Lung (tissue), 12 donors: Measurements from ENCODE around the gene CREB5. TPM values are rescaled to one million over a fixed set of nuclear protein-coding genes. Genes with fewer than 3 reads are reported as not detected.

Experiments
- ATAC-seq: fragments of 200-7000 bp; cut with Tn5 transposase; one replicate; pipeline ENCODE4 v1.9.1; 2020; ENCODE audit warnings: moderate number of reproducible peaks; ENCODE audit not compliant: insufficient read depth, low FRiP score
- DNase-seq, 3 donors: peaks; one replicate each; pipeline ENCODE4 v3.0.0-alpha.2; 2013 to 2017
- H3K27ac ChIP-seq, 2 donors: one replicate each; pipeline ENCODE4 v1.5.1; 2013; ENCODE audit warnings: mild to moderate bottlenecking in 2 of 2, moderate library complexity in 2 of 2, control low read depth in 1 of 2, inconsistent platforms in 1 of 2, low read depth in 1 of 2, low read length in 1 of 2
- H3K27me3 ChIP-seq, 3 donors: one replicate each; pipeline ENCODE4 v1.5.1; 2013; ENCODE audit warnings: low read length in 2 of 3; ENCODE audit not compliant: control insufficient read depth in 3 of 3, insufficient read depth in 3 of 3
- H3K36me3 ChIP-seq, 4 donors: one replicate each; pipeline ENCODE4 v1.5.1; 2013; ENCODE audit warnings: low read length in 4 of 4, mild to moderate bottlenecking in 1 of 4, moderate library complexity in 1 of 4; ENCODE audit not compliant: control insufficient read depth in 4 of 4, insufficient read depth in 4 of 4
- H3K4me1 ChIP-seq, 5 donors: one replicate each; pipeline ENCODE4 v1.5.1; 2013; ENCODE audit warnings: low read length in 5 of 5, mild to moderate bottlenecking in 2 of 5, moderate library complexity in 1 of 5; ENCODE audit not compliant: control insufficient read depth in 5 of 5, insufficient read depth in 5 of 5
- H3K4me3 ChIP-seq: one replicate; pipeline ENCODE4 v1.5.1; 2013; ENCODE audit warnings: mild to moderate bottlenecking, control low read depth, moderate library complexity
- H3K9ac ChIP-seq, 2 donors: one replicate each; pipeline ENCODE4 v1.5.1; 2013; ENCODE audit warnings: low read length in 2 of 2, control low read depth in 1 of 2; ENCODE audit not compliant: insufficient read depth in 1 of 2
- H3K9me3 ChIP-seq, 4 donors: one replicate each; pipeline ENCODE4 v1.5.1; 2013; ENCODE audit warnings: low read length in 3 of 4, mild to moderate bottlenecking in 1 of 4, moderate library complexity in 1 of 4; ENCODE audit not compliant: control insufficient read depth in 4 of 4, insufficient read depth in 3 of 4
- CTCF ChIP-seq: IDR thresholded peaks from 2 replicates; pipeline ENCODE4 v1.5.1; 2012; ENCODE audit warnings: mild to moderate bottlenecking; ENCODE audit errors: control extremely low read depth, extremely low read depth
- WGBS, 2 donors: extraction: QIAGEN DNeasy Blood & Tissue Kit; methylation state at CpG; one replicate each; pipeline ENCODE4 v1.1.7; 2013; 5-methylcytosine and 5-hydroxymethylcytosine counted together
- polyA plus RNA-seq, 2 donors: library from polyadenylated mRNA; stranded (reverse); fragments of 200-250 nt; gene quantifications; one replicate each; pipeline ENCODE4 v1.2.1, GENCODE V29; 2013
- total RNA-seq, 2 donors: library from RNA; depleted of rRNA in 1 of 2; stranded (reverse); fragments of >200 nt in 1 of 2; gene quantifications; one replicate each; pipeline ENCODE4 v1.2.1, GENCODE V29; 2014 to 2021
- donor health status: control.
- donor health status: control.
- donor health status: Bipolar disorder and iron deficiency.
- donor health status: healthy.
- donor health status: DM: yes; HTN: yes; CAD: no.

Gene CREB5
- total and polyA plus RNA-seq, 4 donors, result 2.7 to 23.1 (median 9.6) TPM

- H3K4me1 ChIP-seq, result peaks cover 0 to 6% (median 0%) of the 10 kb centered on the region in 5 donors
- ATAC-seq, result no peak
- no peak overlapping the region for H3K27ac ChIP-seq
- 80 to 86% methylated on average over 8 of the region's 8 CpGs for WGBS, 2 donors
- H3K4me3 ChIP-seq, result no peak overlapping the region
- peaks cover 0 to 2% (median 0%) of the 10 kb centered on the region in 4 donors for H3K9me3 ChIP-seq
- no peak overlapping the region for H3K9ac ChIP-seq
- no peaks in the 10 kb centered on the region for H3K36me3 ChIP-seq
- H3K27me3 ChIP-seq, result no peaks in the 10 kb centered on the region
- no peak for TF ChIP-seq CTCF
- peak in 1 of 3 donors; percentile 29 for DNase-seq
Observed at GRCh38 chr7:28474282-28474638, 61.9 kb downstream of the CREB5 start.

DNA sequence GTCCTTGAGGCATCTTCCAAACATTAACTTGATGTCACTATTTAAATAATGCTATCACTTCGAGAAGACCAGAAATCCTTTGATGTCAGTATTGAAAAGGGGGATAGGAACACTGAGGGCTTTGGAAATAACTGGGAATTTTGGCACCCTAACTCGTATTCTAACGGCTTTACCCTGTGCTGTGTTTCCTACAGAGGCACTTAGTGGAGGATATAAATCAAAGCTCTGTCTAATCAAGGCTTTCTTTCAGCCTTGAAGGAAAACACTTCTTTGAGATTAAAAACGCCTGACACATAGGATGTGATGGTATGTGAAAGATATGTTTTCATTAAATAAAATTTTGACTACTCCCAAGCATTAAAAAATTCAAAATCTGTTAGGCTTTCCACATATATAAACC, 62.3 kb downstream of the CREB5 start:
- Histone ChIP-seq H3K36me3 (no peaks in the 10 kb centered on the region), H3K4me1 (peaks cover 0 to 6% (median 0%) of the 10 kb centered on the region in 5 donors), H3K27me3 (no peaks in the 10 kb centered on the region), H3K4me3 (no peak overlapping the region), H3K9me3 (peaks cover 0 to 2% (median 0%) of the 10 kb centered on the region in 4 donors), H3K27ac (no peak overlapping the region), H3K9ac (no peak overlapping the region)
- TF ChIP-seq CTCF, result no peak
- WGBS, 2 donors, result 66 to 75% methylated on average over 4 of the region's 4 CpGs
- DNase-seq (no peak), ATAC-seq (no peak)

DNA sequence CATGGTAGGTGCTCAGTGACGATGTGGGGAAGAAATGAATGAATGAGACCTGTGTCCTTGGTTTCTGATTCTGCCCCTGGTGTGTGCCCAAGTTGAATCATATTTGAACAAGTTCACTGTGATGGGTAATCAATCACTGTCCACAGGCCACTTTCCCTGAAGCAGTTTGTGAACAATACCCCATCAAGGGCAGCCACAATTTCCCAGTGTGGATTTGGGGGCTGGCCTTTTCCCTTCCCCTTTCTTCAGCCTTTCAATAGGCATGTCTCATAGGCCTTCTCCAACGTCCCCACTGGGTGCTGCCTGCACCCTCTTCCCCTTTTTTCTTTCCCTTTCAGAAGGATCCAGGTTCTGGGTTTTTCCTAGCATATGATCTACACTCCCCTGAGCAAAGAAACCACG, 64.7 kb downstream of the CREB5 start:
- ATAC-seq, result no peak
- Histone ChIP-seq H3K27me3 (no peaks in the 10 kb centered on the region), H3K9ac (no peak overlapping the region), H3K27ac (no peak overlapping the region), H3K36me3 (no peaks in the 10 kb centered on the region), H3K4me1 (peaks cover 0 to 10% (median 4%) of the 10 kb centered on the region in 5 donors), H3K9me3 (peaks cover 0 to 2% (median 0%) of the 10 kb centered on the region in 4 donors), H3K4me3 (no peak overlapping the region)
- DNase-seq, result no peak
- 74 to 79% methylated on average over 3 of the region's 3 CpGs for WGBS, 2 donors
- TF ChIP-seq CTCF, result no peak

GRCh38 chr7:28478656-28479055, 66.3 kb downstream of the CREB5 start:
- no peak for TF ChIP-seq CTCF

More at GRCh38 chr7:28478656-28479055, 66.3 kb downstream of the CREB5 start:
- ATAC-seq (no peak), DNase-seq (no peak)
- no peak overlapping the region for H3K4me3 ChIP-seq
- peaks cover 0 to 2% (median 0%) of the 10 kb centered on the region in 4 donors for H3K9me3 ChIP-seq
- 93% methylated on average over 1 of the region's 1 CpG for WGBS, 2 donors
- H3K27me3 ChIP-seq, result no peaks in the 10 kb centered on the region
- H3K27ac ChIP-seq, result no peak overlapping the region
- peaks cover 0 to 10% (median 4%) of the 10 kb centered on the region in 5 donors for H3K4me1 ChIP-seq
- no peak overlapping the region for H3K9ac ChIP-seq
- H3K36me3 ChIP-seq, result no peaks in the 10 kb centered on the region
